22Rv1 (cell line): Measurements from ENCODE around the gene SLC8A1.

ENCODE experiments used
- H3K27ac ChIP-seq: fragments of 450-650 bp; 2 replicates; pipeline ENCODE4 v1.5.1; 2017
- ZFX ChIP-seq: fragments of 450-650 bp; IDR thresholded peaks from 2 replicates; pipeline ENCODE4 v1.6.1; 2017; ENCODE audit warnings: antibody characterized with exemption, borderline replicate concordance
- TF ChIP-seq, protein P1 (sequence below): fragments of 450-650 bp; IDR thresholded peaks from 2 replicates; pipeline ENCODE4 v1.5.1; 2017; ENCODE audit warnings: mild to moderate bottlenecking

Gene SLC8A1

GRCh38 chr2:40178971-40179370, 272.9 kb downstream of the SLC8A1 start:
- no peak overlapping the region for H3K27ac ChIP-seq
- TF ChIP-seq, protein P1, sequence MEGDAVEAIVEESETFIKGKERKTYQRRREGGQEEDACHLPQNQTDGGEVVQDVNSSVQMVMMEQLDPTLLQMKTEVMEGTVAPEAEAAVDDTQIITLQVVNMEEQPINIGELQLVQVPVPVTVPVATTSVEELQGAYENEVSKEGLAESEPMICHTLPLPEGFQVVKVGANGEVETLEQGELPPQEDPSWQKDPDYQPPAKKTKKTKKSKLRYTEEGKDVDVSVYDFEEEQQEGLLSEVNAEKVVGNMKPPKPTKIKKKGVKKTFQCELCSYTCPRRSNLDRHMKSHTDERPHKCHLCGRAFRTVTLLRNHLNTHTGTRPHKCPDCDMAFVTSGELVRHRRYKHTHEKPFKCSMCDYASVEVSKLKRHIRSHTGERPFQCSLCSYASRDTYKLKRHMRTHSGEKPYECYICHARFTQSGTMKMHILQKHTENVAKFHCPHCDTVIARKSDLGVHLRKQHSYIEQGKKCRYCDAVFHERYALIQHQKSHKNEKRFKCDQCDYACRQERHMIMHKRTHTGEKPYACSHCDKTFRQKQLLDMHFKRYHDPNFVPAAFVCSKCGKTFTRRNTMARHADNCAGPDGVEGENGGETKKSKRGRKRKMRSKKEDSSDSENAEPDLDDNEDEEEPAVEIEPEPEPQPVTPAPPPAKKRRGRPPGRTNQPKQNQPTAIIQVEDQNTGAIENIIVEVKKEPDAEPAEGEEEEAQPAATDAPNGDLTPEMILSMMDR = no peak
- no peak for TF ChIP-seq ZFX

DNA sequence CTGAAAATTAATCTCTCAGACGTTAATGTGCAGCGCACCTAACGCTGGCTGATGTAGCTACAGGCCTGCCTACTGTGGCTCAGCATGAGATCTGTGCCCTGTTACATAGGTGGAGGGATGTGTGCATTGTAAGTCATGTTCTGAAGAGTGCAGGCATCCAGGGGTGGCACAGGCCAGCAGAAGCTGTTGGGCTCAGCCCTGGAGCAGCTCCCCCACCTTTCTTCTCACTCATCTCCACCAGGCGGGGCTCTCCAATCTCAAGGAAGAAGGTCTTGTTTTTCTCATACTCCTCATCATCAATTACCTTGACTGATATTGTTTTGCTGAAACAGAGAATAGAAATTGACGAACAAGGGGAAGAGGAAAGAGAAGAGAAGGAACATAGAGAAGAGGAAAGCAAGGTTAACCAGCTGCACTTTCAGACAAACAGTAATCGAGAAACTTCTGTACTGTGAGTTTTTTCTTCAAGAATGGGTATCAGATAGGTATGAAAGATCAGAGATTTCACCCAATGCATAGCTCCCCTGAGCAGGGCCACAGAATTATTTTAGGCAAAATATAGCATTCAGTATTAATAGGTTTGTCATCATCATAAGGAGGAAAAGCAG, 273.6 kb downstream of the SLC8A1 start:
- H3K27ac ChIP-seq = no peak overlapping the region
- TF ChIP-seq ZFX = no peak
- TF ChIP-seq, protein P1 = no peak

DNA sequence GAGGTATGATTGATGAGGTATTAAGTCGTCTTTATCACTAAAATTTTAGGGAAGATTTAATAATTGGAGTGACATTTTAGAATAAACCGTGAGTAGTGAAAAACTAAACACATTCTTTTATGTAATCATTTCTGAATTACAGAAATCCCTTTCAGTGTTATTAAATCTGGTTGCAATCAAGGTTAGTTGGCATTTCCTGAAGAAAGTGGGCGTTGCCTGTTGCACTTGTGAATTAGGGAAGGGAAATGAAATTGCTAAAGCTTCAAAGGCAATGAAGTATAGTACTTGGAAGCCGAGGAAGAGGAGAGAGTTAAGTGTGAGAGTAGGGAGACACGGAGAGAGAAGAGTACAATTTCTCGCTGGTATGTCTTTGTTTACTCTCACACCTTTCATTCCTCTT, 274.5 kb downstream of the SLC8A1 start:
- no peak overlapping the region for H3K27ac ChIP-seq

DNA sequence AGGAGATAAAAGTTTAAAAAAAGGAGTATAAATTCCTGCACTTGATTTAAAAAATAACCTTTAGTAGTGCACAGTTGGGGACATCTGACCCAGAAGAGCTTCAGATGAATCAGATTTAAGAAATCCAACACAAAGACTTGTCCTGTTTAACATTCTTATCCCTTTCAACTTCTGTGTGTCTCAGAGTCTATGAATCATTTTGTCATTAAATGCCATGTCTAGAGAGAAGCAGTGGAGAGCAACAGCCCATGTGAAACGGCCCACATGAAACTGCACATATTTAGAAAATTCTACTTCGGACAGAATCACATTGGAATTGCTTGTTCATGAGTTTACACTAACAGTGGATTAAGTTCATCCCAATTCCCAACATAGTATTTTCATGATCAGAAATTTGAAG, 278.6 kb downstream of the SLC8A1 start:
- H3K27ac ChIP-seq = no peak overlapping the region
- TF ChIP-seq ZFX = no peak
- TF ChIP-seq, protein P1 = no peak

More for the DNA sequence above, 274.5 kb downstream of the SLC8A1 start:
- no peak for TF ChIP-seq ZFX
- TF ChIP-seq, protein P1 = no peak

- TF ChIP-seq, protein P1 = no peak
- no peak for TF ChIP-seq ZFX
- H3K27ac ChIP-seq = no peak overlapping the region
Observed at GRCh38 chr2:40169856-40170255, 282.0 kb downstream of the SLC8A1 start.

GRCh38 chr2:40169430-40169829, 282.5 kb downstream of the SLC8A1 start:
- TF ChIP-seq, protein P1 = no peak
- TF ChIP-seq ZFX = no peak
- no peak overlapping the region for H3K27ac ChIP-seq

DNA sequence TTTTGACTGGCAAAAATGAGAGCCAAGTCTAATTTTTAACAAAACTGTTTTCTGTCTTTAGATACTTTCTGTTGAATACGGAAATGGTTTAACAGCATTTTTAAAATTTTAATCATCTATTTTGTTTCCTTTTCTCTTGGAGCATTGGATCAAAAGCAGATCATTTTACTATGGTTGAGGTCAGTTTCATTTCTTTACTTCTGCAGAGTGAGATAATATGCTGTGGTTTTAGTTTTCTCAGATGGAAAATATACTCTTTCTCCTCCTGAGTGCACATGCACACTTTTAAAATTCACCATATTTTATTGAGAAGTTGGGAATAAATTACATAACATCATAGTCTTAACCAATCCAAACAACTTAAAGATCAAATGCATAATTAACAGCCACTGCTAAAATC, 283.3 kb downstream of the SLC8A1 start:
- TF ChIP-seq, protein P1 = no peak
- no peak for TF ChIP-seq ZFX
- H3K27ac ChIP-seq = no peak overlapping the region
